Stomach (tissue), 4 donors: Measurements from ENCODE around the gene SP4.

Experiments
- EP300 ChIP-seq: sonication (generic); formaldehyde crosslinking; IDR thresholded peaks from one replicate; pipeline ENCODE4 v1.6.1; 2017; ENCODE audit warnings: antibody characterized with exemption
- POLR2A ChIP-seq, 4 donors: fragments of 450-650 bp; IDR thresholded peaks; one replicate each; pipeline ENCODE4 v1.6.1; 2016; ENCODE audit warnings: antibody characterized with exemption in 4 of 4, control low read depth in 2 of 4, mild to moderate bottlenecking in 1 of 4, moderate library complexity in 1 of 4
- POLR2AphosphoS5 ChIP-seq, 3 donors: sonication (generic); formaldehyde crosslinking; IDR thresholded peaks; one replicate each; pipeline ENCODE4 v1.6.1; 2016; ENCODE audit warnings: antibody characterized with exemption in 3 of 3
- TF ChIP-seq, protein P1 (sequence below), 7 experiments: fragments of 450-650 bp in 4 of 7; fragments of 200-600 bp in 3 of 7; sonication (generic) in 3 of 7; IDR thresholded peaks; one replicate each; pipeline ENCODE4 v1.5.1; 2016 to 2019; ENCODE audit warnings: antibody characterized with exemption in 7 of 7, control low read depth in 2 of 7, mild to moderate bottlenecking in 1 of 7

GRCh38 chr7:21412957-21413356, 14.9 kb upstream of the SP4 start:
- TF ChIP-seq, protein P1, sequence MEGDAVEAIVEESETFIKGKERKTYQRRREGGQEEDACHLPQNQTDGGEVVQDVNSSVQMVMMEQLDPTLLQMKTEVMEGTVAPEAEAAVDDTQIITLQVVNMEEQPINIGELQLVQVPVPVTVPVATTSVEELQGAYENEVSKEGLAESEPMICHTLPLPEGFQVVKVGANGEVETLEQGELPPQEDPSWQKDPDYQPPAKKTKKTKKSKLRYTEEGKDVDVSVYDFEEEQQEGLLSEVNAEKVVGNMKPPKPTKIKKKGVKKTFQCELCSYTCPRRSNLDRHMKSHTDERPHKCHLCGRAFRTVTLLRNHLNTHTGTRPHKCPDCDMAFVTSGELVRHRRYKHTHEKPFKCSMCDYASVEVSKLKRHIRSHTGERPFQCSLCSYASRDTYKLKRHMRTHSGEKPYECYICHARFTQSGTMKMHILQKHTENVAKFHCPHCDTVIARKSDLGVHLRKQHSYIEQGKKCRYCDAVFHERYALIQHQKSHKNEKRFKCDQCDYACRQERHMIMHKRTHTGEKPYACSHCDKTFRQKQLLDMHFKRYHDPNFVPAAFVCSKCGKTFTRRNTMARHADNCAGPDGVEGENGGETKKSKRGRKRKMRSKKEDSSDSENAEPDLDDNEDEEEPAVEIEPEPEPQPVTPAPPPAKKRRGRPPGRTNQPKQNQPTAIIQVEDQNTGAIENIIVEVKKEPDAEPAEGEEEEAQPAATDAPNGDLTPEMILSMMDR (IDR thresholded peaks at IDR 0.05) = no peak
- no peak for TF ChIP-seq POLR2AphosphoS5 (IDR thresholded peaks at IDR 0.05)
- no peak for TF ChIP-seq POLR2A (IDR thresholded peaks at IDR 0.05)
- no peak for TF ChIP-seq EP300
